PC-3 (cell line): ENCODE data around the gene ZNF750. TPM values are rescaled to one million over a fixed set of nuclear protein-coding genes. Genes with fewer than 3 reads are reported as not detected.
A peak's percentile ranks its signal among the peaks of the same experiment; 100 is the strongest.

Experiments
- ATAC-seq: fragments of 200-7000 bp; cut with Tn5 transposase; 2 replicates; pipeline ENCODE4 v1.9.1; 2020; ENCODE audit warnings: mild to moderate bottlenecking, moderate library complexity
- BruUV-seq: library from RNA; stranded (reverse); fragments of 400-500 nt; replicated peaks from 2 replicates; lab custom pipeline; 2021; lab: Mats Ljungman, UMichigan
- CTCF ChIA-PET: fragments of 300-600 bp; sonication (Branson Sonifier 250); formaldehyde crosslinking; loops from one replicate; lab custom pipeline; 2022; ENCODE audit warnings: antibody characterized with exemption; lab: Charles Lee
- POLR2A ChIA-PET: fragments of 300-600 bp; sonication (Branson Sonifier 250); formaldehyde crosslinking; loops from one replicate; lab custom pipeline; 2022; ENCODE audit warnings: antibody characterized with exemption; ENCODE audit not compliant: unreplicated experiment; lab: Charles Lee
- DNase-seq: peaks from one replicate; pipeline ENCODE4 v3.0.0-alpha.2; 2015
- H2AFZ ChIP-seq: fragments of 300-600 bp; sonication (generic); 2 replicates; pipeline ENCODE4 v1.6.0; 2016; ENCODE audit warnings: antibody characterized with exemption, low read length
- H3F3A ChIP-seq: fragments of 300-600 bp; sonication (generic); one replicate; pipeline ENCODE4 v1.6.0; 2017; ENCODE audit warnings: antibody characterized with exemption, low read length, control low read depth, mild to moderate bottlenecking; ENCODE audit not compliant: unreplicated experiment
- H3K27ac ChIP-seq: fragments of 300-600 bp; sonication (generic); 2 replicates; pipeline ENCODE4 v1.5.1; 2016; ENCODE audit warnings: mild to moderate bottlenecking, low read length
- H3K27me3 ChIP-seq: fragments of 300-600 bp; sonication (generic); 2 replicates; pipeline ENCODE4 v1.6.1; 2016; ENCODE audit warnings: low read length, mixed read lengths
- H3K36me3 ChIP-seq: fragments of 300-600 bp; sonication (generic); 2 replicates; pipeline ENCODE4 v1.6.1; 2016; ENCODE audit warnings: low read depth, mixed run types, low read length, mixed read lengths
- H3K4me1 ChIP-seq: fragments of 300-600 bp; sonication (generic); 2 replicates; pipeline ENCODE4 v1.5.1; 2016; ENCODE audit warnings: low read length; ENCODE audit not compliant: insufficient read depth
- H3K4me2 ChIP-seq: fragments of 300-600 bp; sonication (generic); 2 replicates; pipeline ENCODE4 v1.6.0; 2016; ENCODE audit warnings: low read length
- H3K4me3 ChIP-seq: fragments of 300-600 bp; sonication (generic); 2 replicates; pipeline ENCODE4 v1.5.1; 2016; ENCODE audit warnings: mild to moderate bottlenecking, low read length, mixed read lengths
- H3K79me2 ChIP-seq: fragments of 300-600 bp; sonication (generic); 2 replicates; pipeline ENCODE4 v1.6.1; 2017; ENCODE audit warnings: low read length, mixed read lengths
- H3K9ac ChIP-seq: fragments of 300-600 bp; sonication (generic); 2 replicates; pipeline ENCODE4 v1.6.0; 2016; ENCODE audit warnings: mild to moderate bottlenecking, low read length
- H3K9me2 ChIP-seq: fragments of 300-600 bp; sonication (generic); replicated peaks from 2 replicates; pipeline ENCODE4 v1.6.1; 2016; ENCODE audit warnings: mixed run types, low read length, mixed read lengths
- H3K9me3 ChIP-seq: fragments of 300-600 bp; sonication (generic); 2 replicates; pipeline ENCODE4 v1.6.1; 2016; ENCODE audit warnings: low read length, mixed read lengths
- H4K20me1 ChIP-seq: fragments of 300-600 bp; sonication (generic); 2 replicates; pipeline ENCODE4 v1.6.1; 2016; ENCODE audit warnings: low read length, mixed read lengths
- EZH2 ChIP-seq: fragments of 300-600 bp; sonication (generic); IDR thresholded peaks from one replicate; pipeline ENCODE4 v1.6.1; 2017; ENCODE audit warnings: antibody characterized with exemption, mild to moderate bottlenecking, low read length; ENCODE audit not compliant: unreplicated experiment
- EZH2phosphoT487 ChIP-seq: fragments of 300-600 bp; sonication (generic); IDR thresholded peaks from 2 replicates; pipeline ENCODE4 v1.6.1; 2018; ENCODE audit warnings: mild to moderate bottlenecking, antibody characterized with exemption, low read length, borderline replicate concordance
- intact Hi-C: fragments of 100-400 bp; cut with micrococcal nuclease; formaldehyde crosslinking; loops from 2 replicates; pipeline ENCODE4 v1.9.0; 2023
- total RNA-seq: library from RNA; depleted of rRNA; stranded (reverse); fragments of >200 nt; gene quantifications from 2 replicates; pipeline ENCODE4 v1.2.3, GENCODE V29; 2014
- TF ChIP-seq, protein P1 (sequence below): fragments of 300-600 bp; sonication (generic); conservative IDR thresholded peaks from 2 replicates; pipeline ENCODE4 v1.5.1; 2017; ENCODE audit warnings: antibody characterized with exemption, low read depth, mild to moderate bottlenecking, low read length

ZNF750 gene
- total RNA-seq, 1 experiment from 2014 or later = not detected

DNA sequence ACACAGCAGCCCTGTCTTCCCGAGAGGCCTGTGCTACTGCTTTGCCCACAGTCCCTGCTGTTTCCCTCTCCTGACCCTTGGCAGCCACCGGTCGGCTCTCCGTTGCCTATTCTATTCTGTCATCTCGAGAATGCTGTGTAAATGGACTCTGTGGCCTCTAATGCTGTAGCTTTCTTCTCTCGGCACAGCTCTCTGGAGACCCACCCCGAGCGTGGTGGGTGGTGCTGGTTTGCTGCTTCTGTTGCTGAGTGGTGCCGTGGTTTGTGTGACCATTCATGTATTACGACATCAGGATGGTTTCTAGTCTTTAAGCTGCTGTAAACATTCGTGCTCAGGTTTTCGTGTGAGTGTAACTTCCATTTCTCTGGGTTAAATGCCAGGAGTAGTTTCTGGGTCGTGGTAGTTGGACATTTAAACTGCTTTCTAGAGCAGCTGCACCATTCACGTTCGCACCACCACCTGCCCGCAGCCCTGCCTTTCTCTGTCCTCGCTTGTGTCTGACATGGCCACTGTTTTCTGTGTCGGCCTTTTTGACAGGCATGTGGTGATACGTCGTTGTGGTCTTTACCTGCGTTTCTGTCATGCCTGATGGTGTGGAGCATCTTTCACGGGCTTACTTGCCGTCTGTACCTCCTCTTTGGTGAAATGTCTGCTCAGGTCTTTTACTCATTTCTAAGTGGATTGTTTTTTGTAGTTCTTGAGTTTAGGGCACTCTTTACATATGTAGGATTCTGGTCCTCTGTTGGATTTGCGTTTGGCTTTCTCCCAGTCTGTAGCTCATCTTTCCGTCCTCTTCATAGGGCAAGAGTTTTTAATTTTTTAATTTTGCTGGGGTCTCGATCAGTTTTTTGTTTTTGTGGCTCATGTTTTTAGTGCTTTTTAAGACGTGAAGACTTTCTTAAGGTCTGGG is 47.7 kb upstream of the ZNF750 start:
- DNase-seq (no peak), ATAC-seq (no peak)
- H4K20me1 ChIP-seq = no peaks in the 10 kb centered on the region
- no peaks in the 10 kb centered on the region for H3K9me2 ChIP-seq
- H3K9me3 ChIP-seq = no peaks in the 10 kb centered on the region
- H3K4me3 ChIP-seq = no peak overlapping the region
- H3K27ac ChIP-seq = peak overlapping the region; percentile 100
- H3K9ac ChIP-seq = peak overlapping the region; percentile 90
- H3K36me3 ChIP-seq = no peaks in the 10 kb centered on the region
- intact Hi-C loops = no loop called here
- peaks cover 51% of the 10 kb centered on the region for H3K4me1 ChIP-seq
- peaks cover 12% of the 10 kb centered on the region for H3K79me2 ChIP-seq
- no peak overlapping the region for H2AFZ ChIP-seq
- POLR2A ChIA-PET = no interaction called here
- BruUV-seq = no TSS peak
- H3K27me3 ChIP-seq = no peaks in the 10 kb centered on the region
- no peak overlapping the region; the same call in 1 of the 2 replicates for H3K4me2 ChIP-seq
- no peak for TF ChIP-seq EZH2
- TF ChIP-seq, protein P1, sequence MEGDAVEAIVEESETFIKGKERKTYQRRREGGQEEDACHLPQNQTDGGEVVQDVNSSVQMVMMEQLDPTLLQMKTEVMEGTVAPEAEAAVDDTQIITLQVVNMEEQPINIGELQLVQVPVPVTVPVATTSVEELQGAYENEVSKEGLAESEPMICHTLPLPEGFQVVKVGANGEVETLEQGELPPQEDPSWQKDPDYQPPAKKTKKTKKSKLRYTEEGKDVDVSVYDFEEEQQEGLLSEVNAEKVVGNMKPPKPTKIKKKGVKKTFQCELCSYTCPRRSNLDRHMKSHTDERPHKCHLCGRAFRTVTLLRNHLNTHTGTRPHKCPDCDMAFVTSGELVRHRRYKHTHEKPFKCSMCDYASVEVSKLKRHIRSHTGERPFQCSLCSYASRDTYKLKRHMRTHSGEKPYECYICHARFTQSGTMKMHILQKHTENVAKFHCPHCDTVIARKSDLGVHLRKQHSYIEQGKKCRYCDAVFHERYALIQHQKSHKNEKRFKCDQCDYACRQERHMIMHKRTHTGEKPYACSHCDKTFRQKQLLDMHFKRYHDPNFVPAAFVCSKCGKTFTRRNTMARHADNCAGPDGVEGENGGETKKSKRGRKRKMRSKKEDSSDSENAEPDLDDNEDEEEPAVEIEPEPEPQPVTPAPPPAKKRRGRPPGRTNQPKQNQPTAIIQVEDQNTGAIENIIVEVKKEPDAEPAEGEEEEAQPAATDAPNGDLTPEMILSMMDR = no peak
- TF ChIP-seq EZH2phosphoT487 = no peak
- CTCF ChIA-PET = no interaction called here
- H3F3A ChIP-seq = no peaks in the 10 kb centered on the region

DNA sequence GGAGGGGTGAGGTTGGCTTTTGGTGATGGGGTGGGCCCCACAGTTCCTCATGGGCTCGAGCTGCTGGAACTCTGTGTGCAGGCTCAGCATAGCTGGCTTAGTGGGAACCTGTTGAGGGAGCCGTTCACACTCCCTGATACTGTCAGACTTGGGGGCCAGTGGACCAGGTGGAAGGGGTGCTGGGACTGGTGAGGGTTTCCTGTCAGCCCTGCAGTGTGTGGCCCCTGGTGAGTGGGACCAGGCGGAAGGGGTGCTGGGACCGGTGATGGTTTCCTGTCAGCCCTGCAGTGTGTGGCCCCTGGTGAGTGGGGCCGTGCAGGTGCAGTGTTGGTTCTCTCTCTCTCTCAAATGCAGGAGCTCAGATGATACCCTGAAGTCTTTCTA is 45.1 kb upstream of the ZNF750 start:
- ChIA-PET CTCF (no interaction called here), POLR2A (no interaction called here)
- peak overlapping the region; percentile 80 for H3K27ac ChIP-seq
- peaks cover 40% of the 10 kb centered on the region for H3K4me1 ChIP-seq
- peaks cover 12% of the 10 kb centered on the region for H3K79me2 ChIP-seq
- H2AFZ ChIP-seq = no peak overlapping the region
- no peak overlapping the region for H3K4me3 ChIP-seq
- BruUV-seq = no TSS peak
- H3K9me3 ChIP-seq = no peaks in the 10 kb centered on the region
- no peaks in the 10 kb centered on the region for H3K36me3 ChIP-seq
- DNase-seq = no peak
- no peak overlapping the region for H3K4me2 ChIP-seq
- H3K9me2 ChIP-seq = no peaks in the 10 kb centered on the region
- no peaks in the 10 kb centered on the region for H3K27me3 ChIP-seq
- H3K9ac ChIP-seq = peak overlapping the region; percentile 51
- intact Hi-C loops = no loop called here
- H3F3A ChIP-seq = no peaks in the 10 kb centered on the region
- TF ChIP-seq EZH2phosphoT487 (no peak), EZH2 (no peak)
- TF ChIP-seq, protein P1 = no peak
- ATAC-seq = no peak
- no peaks in the 10 kb centered on the region for H4K20me1 ChIP-seq
